Stimulated activated CD8-positive, alpha-beta memory T cell treated with anti-CD3 and anti-CD28 coated beads, Interleukin-15, amount 100 ng/mL, for 48 hours (primary cell): ENCODE data around the gene NBEA.

Experiments
- DNase-seq, 2 donors: peaks; one replicate each; pipeline ENCODE4 v3.0.0-alpha.2; 2020; ENCODE audit warnings: low read depth in 2 of 2

The NBEA gene

DNA sequence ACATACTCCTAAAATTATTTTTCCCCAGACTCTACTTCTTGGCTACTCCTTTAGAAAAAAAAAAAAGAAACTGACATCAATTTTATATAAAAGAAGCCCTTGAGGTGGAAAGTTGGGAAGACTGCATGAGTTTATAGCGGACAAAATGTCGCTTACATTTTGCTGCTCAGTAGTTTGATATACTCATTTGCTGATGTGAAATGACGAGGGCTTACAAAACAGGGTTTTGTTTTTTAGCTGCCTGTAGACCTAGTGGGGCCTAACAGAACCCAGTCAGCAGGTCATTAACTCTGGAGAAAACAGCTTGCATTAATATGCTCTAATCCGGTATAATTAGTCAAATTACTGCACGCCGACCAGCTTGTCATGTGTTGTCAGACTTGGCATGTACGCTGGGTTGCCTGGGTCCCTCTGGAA lies 572.0 kb downstream of the NBEA start:
- no peak for DNase-seq

DNA sequence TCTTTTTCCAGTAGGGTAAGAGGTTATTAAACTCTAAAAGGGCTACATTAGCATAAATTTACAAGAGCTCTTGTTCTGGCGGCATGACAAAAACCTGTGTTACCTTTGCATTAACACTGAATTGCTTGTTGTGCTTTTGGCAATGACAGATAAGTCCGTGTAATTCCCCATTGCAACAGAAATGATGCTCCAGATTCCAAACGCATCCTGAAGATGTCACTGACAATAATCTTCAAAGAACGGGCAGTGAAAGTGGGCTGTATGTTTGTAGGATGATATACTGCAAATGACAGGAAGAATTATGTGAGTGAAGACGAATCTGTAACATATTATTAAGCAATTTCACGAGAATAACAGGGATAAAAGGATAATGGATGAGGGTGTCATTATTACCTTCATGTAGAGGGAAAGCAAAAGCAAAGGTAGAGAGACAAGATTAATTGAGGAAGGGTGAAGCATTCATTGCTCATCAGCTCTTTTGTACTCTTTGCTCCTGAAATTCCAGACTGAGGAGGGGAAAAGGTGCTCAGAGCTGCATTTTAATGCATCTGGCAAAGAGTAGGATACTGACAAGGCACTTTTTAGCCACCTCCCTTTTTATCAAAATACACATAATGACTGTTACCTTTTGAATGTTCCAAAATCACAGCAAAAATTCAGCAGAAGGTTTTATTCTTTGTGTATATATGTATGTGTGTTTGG lies 572.9 kb downstream of the NBEA start:
- no peak for DNase-seq

DNA sequence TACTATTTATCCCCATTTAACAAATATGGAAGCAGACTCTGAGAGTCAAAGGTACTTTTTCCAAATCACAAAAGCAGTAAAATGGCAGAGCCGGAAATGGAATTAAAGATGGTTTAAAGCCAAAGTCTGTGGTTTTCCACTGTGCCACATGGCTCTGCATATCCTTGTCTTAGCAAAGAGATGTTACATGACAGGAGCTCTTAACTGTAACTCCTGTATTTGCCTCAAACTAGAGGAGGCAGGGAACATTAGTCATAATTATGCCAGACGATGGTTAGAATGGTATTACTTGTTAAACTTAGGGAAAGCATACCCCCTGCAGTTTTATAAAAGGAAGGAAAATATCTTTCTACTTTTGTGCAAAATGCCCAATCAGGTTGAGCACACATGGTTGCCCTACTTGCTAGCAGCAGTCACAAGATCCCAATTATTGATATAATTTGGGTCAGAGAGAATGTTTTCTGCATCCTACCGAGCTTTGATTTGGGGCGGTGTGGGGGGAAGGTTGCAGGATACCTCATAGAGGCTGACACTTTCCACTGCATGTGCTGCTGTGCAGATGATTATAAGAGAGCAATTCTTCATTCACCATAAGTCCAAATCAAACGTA lies 576.4 kb downstream of the NBEA start:
- no peak for DNase-seq

DNA sequence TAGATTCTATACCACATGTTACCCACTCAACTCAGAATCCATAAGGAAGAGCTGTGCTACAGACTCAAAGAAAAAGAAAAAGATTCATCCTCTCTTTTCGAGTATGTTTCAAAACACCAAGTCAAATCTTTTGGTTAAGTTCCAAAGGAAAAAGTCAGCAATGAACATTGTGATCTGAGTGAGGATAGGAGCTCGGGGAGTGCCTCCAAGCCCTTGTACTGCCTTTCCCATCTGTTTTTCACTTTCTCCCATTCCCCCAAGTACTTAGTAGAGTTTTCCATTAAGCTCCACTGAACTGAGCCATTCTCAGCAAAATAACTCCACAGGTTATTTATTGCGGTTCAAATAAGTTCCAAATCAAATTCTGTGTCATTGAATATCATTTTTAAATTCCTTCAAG lies 582.1 kb downstream of the NBEA start:
- no peak for DNase-seq

DNA sequence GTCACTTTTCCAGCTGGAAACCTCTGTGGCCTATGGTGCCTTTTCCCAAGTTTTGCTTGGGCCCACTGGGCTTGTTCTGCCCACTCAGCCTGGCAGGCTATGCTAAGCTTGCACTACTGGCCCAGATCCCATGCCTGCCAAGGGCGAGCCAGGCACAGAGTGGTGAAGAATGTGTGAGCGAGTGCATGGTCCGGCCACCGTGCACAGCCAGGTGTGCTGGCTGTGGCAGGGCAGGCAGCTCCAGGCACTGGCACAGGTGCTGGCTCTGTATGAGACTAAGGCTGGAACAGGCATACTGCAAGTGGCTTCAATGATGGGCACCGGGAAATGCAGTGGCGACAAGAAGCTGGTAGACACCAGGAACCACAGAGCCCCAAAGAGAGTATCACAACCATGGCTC lies 584.5 kb downstream of the NBEA start:
- no peak for DNase-seq

DNA sequence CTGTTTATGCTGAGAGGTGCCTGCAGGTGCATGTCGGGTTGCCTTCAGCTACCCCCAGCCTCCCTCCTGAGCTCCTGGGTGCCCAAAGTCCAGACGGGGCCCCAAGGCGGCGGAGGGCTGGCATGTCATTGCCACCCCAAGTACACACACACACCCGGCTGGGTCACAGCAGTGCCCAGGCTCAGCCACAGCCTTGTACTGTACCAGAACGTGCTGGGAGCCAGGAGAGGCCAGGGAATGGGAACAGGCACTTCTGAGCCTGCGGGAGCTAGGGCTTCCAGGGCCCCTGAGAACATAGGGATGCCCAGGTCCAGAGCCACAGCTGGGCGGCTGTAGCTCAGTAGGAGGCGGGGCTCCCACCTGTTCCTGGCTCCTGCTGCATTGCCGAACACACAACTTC lies 585.4 kb downstream of the NBEA start:
- no peak for DNase-seq

DNA sequence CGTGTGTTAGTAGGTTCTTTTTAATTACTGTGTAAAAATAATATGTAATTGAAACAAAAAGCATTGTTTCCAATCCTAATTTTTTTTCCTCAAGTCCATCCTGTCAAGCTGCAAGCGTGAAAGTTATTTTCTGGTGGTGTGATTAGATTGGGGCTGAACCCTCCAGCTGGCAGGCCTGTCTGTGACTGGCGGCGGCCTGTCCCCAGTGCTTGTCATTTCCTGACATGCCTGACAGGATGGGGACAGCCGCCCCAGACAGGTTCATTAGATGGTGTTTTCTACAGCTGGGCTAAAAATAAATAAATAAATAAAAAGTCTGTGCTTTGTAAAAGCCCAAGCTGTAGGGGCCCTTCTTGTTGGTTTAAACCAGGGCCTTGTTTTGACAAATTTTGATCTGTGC lies 588.1 kb downstream of the NBEA start:
- DNase-seq, result no peak

DNA sequence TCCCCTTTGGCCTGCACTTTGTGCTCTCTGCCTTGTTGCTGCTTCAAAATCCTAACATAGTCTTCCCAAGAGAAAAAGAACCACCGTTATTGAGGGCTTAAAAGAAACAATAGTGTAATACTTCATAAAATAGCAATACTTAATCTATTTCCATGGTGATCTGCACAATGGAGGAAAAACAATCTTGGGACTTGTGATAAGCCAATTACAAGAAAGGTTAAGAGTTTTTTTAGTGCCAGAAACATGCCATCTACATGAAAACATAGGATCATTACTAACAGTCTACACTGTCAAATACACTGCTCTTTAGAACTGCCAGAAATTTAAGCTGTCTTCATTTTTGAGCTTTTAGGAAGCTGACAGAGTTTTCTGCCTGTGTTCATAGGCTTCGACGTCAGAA lies 588.5 kb downstream of the NBEA start:
- DNase-seq, result no peak

DNA sequence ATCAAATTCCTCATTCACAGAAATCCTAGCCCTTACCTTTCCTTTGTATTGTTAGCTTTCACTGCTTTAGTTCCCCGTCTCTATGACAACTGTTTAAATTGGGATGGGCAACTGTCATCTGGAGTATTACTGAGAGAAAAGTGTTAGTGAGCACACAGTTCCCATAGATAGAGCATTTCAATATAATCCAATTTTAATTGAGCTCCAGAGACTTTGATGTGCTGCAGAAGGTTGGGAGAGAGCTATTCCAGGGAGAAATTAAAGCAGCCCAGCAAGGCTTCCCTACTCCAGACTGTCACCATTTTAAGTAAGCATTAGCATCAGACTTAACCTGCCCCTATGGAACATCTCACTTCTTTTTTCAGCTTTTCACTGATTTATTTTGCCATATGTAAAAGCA lies 589.5 kb downstream of the NBEA start:
- DNase-seq, result no peak

DNA sequence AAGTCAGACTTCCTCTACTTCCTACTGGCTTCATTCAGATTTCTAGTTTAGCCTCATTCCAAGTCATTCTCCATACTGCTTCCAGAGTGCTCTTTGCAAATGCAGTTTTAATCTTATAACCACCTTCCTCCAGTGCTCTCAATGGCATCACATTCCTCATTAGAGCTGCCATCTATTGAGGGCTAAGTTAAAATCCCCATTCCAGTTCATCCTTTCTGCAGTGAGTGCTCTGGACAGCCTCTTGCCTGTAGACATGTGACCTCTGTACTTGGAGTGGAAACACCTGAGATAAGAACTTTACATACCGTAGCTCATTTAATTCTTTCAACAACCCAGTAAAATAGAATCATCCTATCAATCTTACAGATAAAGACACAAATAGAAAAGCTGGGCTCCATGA lies 592.3 kb downstream of the NBEA start:
- no peak for DNase-seq

DNA sequence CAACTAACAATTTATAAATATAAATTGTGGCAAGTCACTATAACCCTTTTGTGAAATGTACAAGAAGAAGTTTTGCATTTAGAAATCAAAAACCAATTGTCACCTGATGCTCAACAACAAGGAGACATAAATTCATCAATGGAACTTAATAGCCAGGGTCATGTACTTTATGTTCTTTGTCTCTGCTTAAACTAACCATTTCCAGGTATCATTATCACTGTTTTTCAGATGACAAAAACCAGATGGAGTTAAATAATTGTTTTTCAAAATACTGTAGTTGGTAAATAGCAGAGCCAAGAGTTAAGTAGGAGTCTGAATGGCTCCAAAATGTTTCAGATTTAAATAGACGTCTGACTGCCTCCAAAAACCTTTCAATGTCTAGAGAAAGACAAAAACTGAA lies 606.7 kb downstream of the NBEA start:
- DNase-seq, result no peak

DNA sequence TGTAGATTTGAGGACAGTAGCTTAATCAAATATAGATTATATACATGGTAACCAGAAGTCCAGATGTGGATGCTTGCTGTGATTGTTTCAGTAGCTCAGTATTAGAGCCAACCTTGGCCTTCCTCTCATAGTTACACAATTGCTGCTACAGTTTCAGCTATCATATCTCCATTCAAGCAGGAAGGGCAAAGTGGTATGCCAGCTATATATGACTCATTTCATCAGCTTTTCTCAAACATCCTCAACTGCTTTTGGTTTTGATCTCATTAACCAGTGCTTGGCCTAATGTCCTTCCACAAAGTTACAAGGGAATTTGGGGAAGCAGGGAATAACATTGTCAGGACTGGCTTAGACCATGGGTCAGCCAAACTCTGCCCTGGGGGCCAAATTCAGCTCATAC lies 607.4 kb downstream of the NBEA start:
- no peak for DNase-seq

DNA sequence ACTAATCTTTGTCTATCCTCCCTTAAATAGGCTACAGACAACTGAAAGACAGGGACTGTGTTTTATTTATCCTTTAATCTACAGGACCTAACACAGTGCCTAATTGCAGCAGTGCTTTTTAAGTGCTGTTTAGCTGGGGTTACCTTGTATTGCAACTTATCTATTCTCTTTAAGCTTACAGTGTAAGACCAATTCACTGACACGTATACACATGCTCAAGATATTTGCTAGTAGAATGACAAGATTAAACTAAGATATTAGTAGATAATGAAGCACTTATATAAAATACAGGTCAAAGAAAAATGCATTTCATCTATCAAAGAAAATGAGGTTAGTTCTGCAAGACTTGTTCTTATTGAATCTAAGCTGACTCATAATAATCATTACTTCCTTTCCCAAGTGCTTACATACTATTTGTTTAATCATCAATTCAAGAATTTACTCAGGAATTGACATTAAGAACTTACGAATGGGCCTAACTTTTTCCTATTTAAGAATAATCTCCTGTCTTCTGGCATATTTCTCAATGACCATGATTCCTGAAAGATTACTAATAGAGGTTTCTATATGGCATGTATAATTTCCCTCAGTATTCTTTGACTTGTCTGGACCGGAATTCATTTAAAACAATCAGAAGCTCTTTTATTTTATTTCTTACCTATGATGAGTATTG lies 610.2 kb downstream of the NBEA start:
- no peak for DNase-seq

DNA sequence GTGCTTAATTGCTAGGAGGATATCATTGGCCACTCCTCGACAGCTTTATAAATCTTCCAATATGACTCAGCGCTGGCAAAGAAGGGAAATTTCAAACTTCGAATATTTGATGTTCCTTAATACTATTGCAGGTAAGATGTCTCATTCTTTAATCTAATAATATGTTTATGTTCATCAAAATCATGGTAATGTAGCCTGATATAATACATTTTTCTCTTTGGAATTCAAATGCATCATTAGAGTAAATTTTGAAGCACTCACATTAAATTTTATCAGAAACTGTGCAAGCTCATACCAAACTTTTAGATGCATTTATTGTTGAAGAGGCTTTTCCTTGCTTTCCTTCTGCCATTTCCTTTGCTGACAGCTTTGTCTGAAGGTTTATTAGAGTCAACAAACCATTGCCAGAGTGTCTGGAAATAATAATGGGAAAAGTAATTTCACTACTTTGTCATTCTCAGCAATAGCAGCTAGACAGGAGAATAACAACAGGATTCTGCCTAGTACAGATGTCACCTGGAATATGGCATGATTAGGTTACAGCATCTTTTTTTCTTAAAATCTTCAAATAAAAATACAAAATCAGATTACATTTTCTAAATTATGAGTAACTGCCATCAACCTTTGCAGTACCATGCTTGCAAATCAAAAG lies 613.0 kb downstream of the NBEA start:
- no peak for DNase-seq

DNA sequence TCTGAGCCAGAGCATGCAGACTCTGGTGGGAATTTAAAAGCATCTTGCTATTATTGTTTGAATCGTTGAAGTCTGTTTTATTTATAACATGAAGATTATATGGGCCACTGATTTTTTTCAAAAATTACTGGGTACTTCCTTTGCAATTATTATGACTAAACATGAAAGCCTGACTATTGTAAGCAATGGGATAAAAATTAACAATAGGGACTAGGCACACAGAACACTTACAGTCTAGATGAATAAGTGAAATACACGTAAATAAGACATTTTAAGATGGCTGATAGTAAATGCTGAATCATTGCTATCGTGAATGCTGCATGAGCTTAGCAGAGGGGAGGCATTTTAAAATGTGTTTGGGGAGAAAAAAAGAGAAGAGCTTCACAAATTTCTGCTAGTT lies 615.4 kb downstream of the NBEA start:
- no peak for DNase-seq

DNA sequence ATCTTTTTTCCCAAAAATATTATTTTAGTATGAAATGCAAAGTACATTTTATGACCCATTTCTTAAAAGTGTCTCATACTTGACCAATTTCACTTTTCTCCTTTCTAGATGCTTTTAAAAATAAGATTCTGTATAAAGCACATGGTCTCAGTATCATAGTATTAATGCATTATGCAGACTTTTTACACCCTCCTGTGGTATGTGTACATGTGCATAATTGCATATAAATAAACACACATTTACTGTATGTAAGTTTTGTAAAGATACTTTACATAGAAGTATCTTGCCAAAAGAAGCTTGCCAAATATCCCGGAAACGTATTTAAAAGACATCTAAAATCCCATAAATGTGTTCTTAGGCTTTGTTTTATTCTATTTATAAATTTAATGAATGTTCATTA lies 619.5 kb downstream of the NBEA start:
- no peak for DNase-seq

DNA sequence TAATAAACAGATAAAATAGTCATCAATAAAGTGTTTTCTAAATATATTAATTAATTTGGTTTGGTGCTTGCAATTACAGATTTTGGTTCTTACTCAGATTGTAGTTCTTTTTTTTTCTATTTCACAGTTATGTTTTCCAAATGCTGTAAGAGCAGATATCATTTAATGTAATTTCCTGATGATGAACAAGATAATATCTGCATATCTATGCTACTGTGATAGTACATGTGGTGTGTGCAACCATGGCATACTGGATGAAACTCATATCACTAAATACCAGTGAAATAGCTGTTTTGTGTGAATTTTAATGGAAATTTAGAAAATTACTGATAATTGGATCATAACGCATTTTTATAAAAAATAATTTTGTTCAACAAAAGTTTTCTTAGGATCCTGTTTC lies 623.2 kb downstream of the NBEA start:
- DNase-seq, result no peak

DNA sequence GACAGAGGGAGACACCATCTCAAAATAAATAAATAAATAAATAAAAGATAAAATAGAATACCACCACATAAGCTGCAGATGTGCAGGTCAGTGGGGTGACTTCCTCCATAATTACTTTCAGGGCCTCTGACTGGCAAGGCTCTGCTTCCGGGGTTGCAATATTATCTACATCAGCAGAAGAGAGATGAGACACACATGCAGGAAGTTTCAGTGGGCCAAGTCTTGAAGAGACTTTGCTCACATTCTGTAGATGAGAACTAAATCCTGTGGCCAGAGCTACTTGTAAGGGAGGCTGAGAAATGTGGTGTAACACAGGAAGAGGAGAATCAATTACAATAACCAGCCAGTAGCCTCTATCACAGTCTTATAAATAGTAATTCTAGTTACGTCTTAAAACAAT lies 624.3 kb downstream of the NBEA start:
- no peak for DNase-seq

DNA sequence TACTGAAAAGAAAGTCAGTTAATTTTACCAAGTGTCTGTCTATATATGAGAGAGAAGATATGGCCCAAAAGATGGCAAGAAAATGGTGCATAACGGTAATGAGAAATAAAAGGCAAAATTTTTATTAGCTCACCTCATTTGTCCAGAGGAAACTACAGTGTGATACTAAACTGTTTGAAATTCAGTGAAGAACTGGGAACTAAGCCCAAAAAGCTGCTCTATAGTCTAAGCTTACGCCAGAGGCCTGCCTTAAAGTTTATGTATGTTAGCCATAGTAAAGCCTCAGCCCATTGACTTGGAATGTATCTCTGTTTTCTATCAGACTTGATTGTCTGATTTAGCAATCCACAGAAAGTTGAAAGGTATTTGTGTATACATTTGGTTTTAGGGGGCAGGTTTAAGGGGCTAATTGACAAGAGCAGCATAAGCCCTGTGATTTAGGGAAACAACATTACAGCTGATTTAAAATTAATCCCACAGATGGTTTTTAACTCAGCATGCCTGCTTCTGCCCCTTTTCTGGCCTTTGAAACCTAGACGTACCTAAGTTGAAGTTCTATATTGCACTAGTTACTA lies 625.4 kb downstream of the NBEA start:
- no peak for DNase-seq

DNA sequence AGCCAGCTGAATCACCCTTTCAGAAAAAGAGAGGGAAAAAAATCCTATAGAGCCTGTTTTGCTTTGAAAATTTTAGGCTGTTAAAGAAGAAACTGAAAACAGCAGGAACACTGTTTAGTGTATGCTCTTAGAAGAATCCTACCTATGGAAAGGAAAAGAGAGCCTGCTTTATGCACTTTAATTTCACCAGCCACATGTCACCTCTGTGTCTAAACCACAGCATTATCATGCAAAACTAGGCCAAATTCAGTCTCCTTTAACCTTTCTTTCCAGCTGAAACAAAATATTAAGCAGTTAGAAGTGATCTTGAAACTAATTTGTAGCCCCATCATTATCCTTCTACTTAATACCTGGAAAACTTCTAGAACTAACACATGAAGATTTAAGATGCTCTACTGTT lies 631.6 kb downstream of the NBEA start:
- no peak for DNase-seq

DNA sequence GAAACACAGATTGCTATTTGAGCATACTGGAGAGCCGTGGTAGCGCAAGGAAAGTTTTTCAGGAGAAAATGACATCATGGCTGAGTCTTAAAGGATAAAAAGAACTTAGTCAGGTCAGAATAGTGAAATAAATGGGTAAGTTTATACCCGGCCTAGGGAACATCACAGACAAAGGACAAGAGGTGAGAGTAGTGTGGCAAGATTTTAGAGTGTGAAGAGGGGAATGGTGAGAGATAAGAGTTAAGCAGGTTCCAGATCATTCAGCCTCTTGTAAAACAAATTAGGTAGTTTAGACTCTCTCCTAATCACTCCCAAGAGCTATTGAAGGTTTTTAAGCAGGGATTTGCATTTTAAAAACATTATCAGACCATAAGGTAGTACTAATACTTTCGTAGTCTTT lies 650.4 kb downstream of the NBEA start:
- DNase-seq, result no peak

DNA sequence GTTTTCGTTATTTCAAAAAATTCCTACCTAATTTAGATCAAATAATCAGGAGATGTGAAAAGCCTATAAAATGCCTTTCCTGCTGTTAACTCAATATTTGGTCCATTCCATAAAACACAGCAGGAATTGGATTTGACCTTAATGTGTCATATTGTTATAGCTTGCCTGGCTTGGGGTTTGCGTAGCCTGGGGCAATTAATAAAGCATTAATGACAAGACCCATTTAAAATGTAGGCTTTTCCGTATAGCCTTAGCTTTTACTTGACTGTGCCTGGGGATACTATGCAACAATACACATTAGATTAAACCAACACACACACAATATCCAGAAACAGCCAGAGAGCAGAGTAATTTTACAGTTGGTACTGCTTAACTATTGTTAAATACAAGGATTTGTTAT lies 651.6 kb downstream of the NBEA start:
- DNase-seq, result no peak

DNA sequence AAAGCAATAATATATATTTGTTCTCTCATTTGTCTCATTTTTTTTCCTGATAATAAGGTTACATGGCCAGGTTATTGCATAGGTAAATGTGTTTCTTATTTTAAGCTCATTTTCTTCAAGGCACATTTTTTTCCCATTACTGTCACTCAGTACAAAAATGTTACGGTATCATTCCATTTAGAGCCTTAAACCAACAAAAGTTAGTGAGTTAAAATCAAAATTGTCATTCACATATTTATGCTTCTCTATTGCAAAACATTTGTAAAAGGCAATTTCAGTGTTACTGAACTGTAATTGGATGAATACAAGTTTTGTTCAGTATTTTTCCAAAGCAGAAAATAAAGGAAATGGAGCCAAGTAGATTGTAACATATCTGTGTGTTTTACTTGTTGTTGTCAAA lies 652.0 kb downstream of the NBEA start:
- DNase-seq, result no peak
